Head of caudate nucleus (tissue), 42 donors: ENCODE measurements around the gene CERCAM.
"Not testable (repeated sequence)": the region's sequence is repeated elsewhere in the genome, so short reads cannot be mapped to it uniquely, and the experiment has no call there.

Source experiments
- DNase-seq, 42 donors: peaks; one replicate each; pipeline versions ENCODE4 v3.0.0 to v3.0.0-alpha.2; 2020 to 2021; ENCODE audit warnings: mixed read lengths in 7 of 42
- intact Hi-C: fragments of 100-400 bp; cut with DNase I; formaldehyde crosslinking; loops from one replicate; pipeline ENCODE4 v1.15.0; 2022

Gene CERCAM

GRCh38 chr9:128411364-128412119 lies 9.1 kb upstream of the CERCAM start:
- intact Hi-C loops: loop anchor here (2.0 kb wide), 1 partner anchor 47 kb away; no protein-coding TSS in a partner anchor

GRCh38 chr9:128412120-128412790 lies 8.4 kb upstream of the CERCAM start:
- intact Hi-C loops: loop anchor here (2.0 kb wide), 1 partner anchor 47 kb away; no protein-coding TSS in a partner anchor

More at GRCh38 chr9:128411364-128412119, 9.1 kb upstream of the CERCAM start:
- peak in 35 of 42 donors; percentile 44 to 86 (median 68) for DNase-seq

GRCh38 chr9:128413728-128414127 lies 6.9 kb upstream of the CERCAM start:
- not testable (repeated sequence) for DNase-seq
- intact Hi-C loops: loop anchor here (2.0 kb wide), 1 partner anchor 49 kb away; no protein-coding TSS in a partner anchor

More at GRCh38 chr9:128412120-128412790, 8.4 kb upstream of the CERCAM start:
- peak; percentile 77 to 98 (median 93) for DNase-seq

- intact Hi-C loops: no loop called here
- DNase-seq: no peak
Observed at GRCh38 chr9:128414461-128414860, 6.2 kb upstream of the CERCAM start.

GRCh38 chr9:128415281-128415680 lies 5.4 kb upstream of the CERCAM start:
- intact Hi-C loops: no loop called here

GRCh38 chr9:128416014-128416413 lies 4.6 kb upstream of the CERCAM start:
- peak in 1 of 42 donors; percentile 51 for DNase-seq
- intact Hi-C loops: no loop called here

More at GRCh38 chr9:128415281-128415680, 5.4 kb upstream of the CERCAM start:
- DNase-seq: no peak

GRCh38 chr9:128416432-128417019 lies 4.1 kb upstream of the CERCAM start:
- no peak for DNase-seq
- intact Hi-C loops: no loop called here

- intact Hi-C loops: no loop called here
- peak in 7 of 42 donors; percentile 23 to 71 (median 48) for DNase-seq
Observed at GRCh38 chr9:128419061-128419925, 1.4 kb upstream of the CERCAM start.

- DNase-seq: peak in 37 of 42 donors; percentile 51 to 87 (median 73)
- intact Hi-C loops: loop anchor here (10.0 kb wide), 1 partner anchor 145 kb away; the partner anchor contains the start of genes GOLGA2 and SWI5
Observed at GRCh38 chr9:128420060-128420650, 502 bp upstream of the CERCAM start.

GRCh38 chr9:128421482-128421996 lies 882 bp downstream of the CERCAM start:
- intact Hi-C loops: loop anchor here (10.0 kb wide), 1 partner anchor 147 kb away; the partner anchor contains the start of genes GOLGA2 and SWI5
- DNase-seq: no peak

GRCh38 chr9:128422022-128422782 lies 1.5 kb downstream of the CERCAM start:
- DNase-seq: not testable (repeated sequence)
- intact Hi-C loops: loop anchor here (10.0 kb wide), 1 partner anchor 147 kb away; the partner anchor contains the start of genes GOLGA2 and SWI5

- no peak for DNase-seq
- intact Hi-C loops: loop anchor here (10.0 kb wide), 1 partner anchor 148 kb away; the partner anchor contains the start of genes GOLGA2 and SWI5
Observed at GRCh38 chr9:128422783-128423150, 2.1 kb downstream of the CERCAM start.

- intact Hi-C loops: loop anchor here (10.0 kb wide), 1 partner anchor 149 kb away; the partner anchor contains the start of genes GOLGA2 and SWI5
- not testable (repeated sequence) for DNase-seq
Observed at GRCh38 chr9:128423356-128423755, 2.7 kb downstream of the CERCAM start.

GRCh38 chr9:128424268-128424780 lies 3.7 kb downstream of the CERCAM start:
- DNase-seq: no peak
- intact Hi-C loops: loop anchor here (10.0 kb wide), 1 partner anchor 150 kb away; the partner anchor contains the start of genes GOLGA2 and SWI5

GRCh38 chr9:128428644-128429512 lies 8.2 kb downstream of the CERCAM start:
- no peak for DNase-seq
- intact Hi-C loops: loop anchor here (10.0 kb wide), 1 partner anchor 154 kb away; the partner anchor contains the start of genes GOLGA2 and SWI5
